Measurements from ENCODE around the gene FYB1. TPM values are rescaled to one million over a fixed set of nuclear protein-coding genes. Genes with fewer than 3 reads are reported as not detected.
"Not testable (repeated sequence)": the region's sequence is repeated elsewhere in the genome, so short reads cannot be mapped to it uniquely, and the experiment has no call there.

The FYB1 gene
- total RNA-seq, 2 donors from 2014 or later = 10.1 to 26.0 TPM

- intact Hi-C loops (cut with DNase I) = no loop called here
These were observed 14.4 kb upstream of the FYB1 start for GRCh38 chr5:39233783-39234182.

GRCh38 chr5:39231705-39232525 lies 12.6 kb upstream of the FYB1 start:
- intact Hi-C loops (cut with DNase I) = no loop called here
- DNase-seq (ENCODE audit: low spot score) = no peak

More at GRCh38 chr5:39233783-39234182, 14.4 kb upstream of the FYB1 start:
- DNase-seq (ENCODE audit: low spot score) = no peak

GRCh38 chr5:39228596-39228995 lies 9.2 kb upstream of the FYB1 start:
- no peak for DNase-seq (ENCODE audit: low spot score)
- intact Hi-C loops (cut with DNase I) = no loop called here

- intact Hi-C loops (cut with DNase I) = no loop called here
These were observed 7.2 kb upstream of the FYB1 start for GRCh38 chr5:39226558-39226957.

GRCh38 chr5:39226100-39226451 lies 6.7 kb upstream of the FYB1 start:
- no peak for DNase-seq (ENCODE audit: low spot score)
- intact Hi-C loops (cut with DNase I) = no loop called here

More at GRCh38 chr5:39226558-39226957, 7.2 kb upstream of the FYB1 start:
- no peak for DNase-seq (ENCODE audit: low spot score)

- intact Hi-C loops (cut with DNase I) = no loop called here
- no peak for DNase-seq (ENCODE audit: low spot score)
These were observed 6.2 kb upstream of the FYB1 start for GRCh38 chr5:39225405-39226099.

- DNase-seq (ENCODE audit: low spot score) = peak; percentile 81
- intact Hi-C loops (cut with DNase I) = no loop called here
These were observed 4.9 kb upstream of the FYB1 start for GRCh38 chr5:39224196-39224761.

- intact Hi-C loops (cut with DNase I) = no loop called here
- no peak for DNase-seq (ENCODE audit: low spot score)
These were observed 4.3 kb upstream of the FYB1 start for GRCh38 chr5:39223565-39224156.

GRCh38 chr5:39221671-39222070 lies 2.3 kb upstream of the FYB1 start:
- intact Hi-C loops (cut with DNase I); DNase-seq (ENCODE audit: low spot score): not testable (repeated sequence)

- intact Hi-C loops (cut with DNase I) = no loop called here
- DNase-seq (ENCODE audit: low spot score) = no peak
These were observed 1.1 kb upstream of the FYB1 start for GRCh38 chr5:39220280-39221030.

- intact Hi-C loops (cut with DNase I) = loop anchor here (10.0 kb wide), 2 partner anchors 326 to 346 kb away; no protein-coding TSS in a partner anchor
These were observed 621 bp downstream of the FYB1 start for GRCh38 chr5:39218482-39219402.

GRCh38 chr5:39217365-39218281 lies 1.7 kb downstream of the FYB1 start:
- DNase-seq (ENCODE audit: low spot score) = peak; percentile 88
- intact Hi-C loops (cut with DNase I) = loop anchor here (10.0 kb wide), 2 partner anchors 327 to 347 kb away; no protein-coding TSS in a partner anchor

More at GRCh38 chr5:39218482-39219402, 621 bp downstream of the FYB1 start:
- no peak for DNase-seq (ENCODE audit: low spot score)

GRCh38 chr5:39216631-39217030 lies 2.7 kb downstream of the FYB1 start:
- intact Hi-C loops (cut with DNase I) = loop anchor here (10.0 kb wide), 2 partner anchors 328 to 348 kb away; no protein-coding TSS in a partner anchor
- DNase-seq (ENCODE audit: low spot score) = no peak

GRCh38 chr5:39215857-39216256 lies 3.5 kb downstream of the FYB1 start:
- intact Hi-C loops (cut with DNase I) = loop anchor here (10.0 kb wide), 2 partner anchors 329 to 349 kb away; no protein-coding TSS in a partner anchor
- no peak for DNase-seq (ENCODE audit: low spot score)

GRCh38 chr5:39214912-39215709 lies 4.3 kb downstream of the FYB1 start:
- no peak for DNase-seq (ENCODE audit: low spot score)
- intact Hi-C loops (cut with DNase I) = loop anchor here (10.0 kb wide), 2 partner anchors 330 to 350 kb away; no protein-coding TSS in a partner anchor
